DMS114 treated with DMSO at 0.1 percent for 48 hours (cell line): ENCODE measurements around the gene SKAP1.
"Not testable (repeated sequence)": the region's sequence is repeated elsewhere in the genome, so short reads cannot be mapped to it uniquely, and the experiment has no call there.

Source experiments
- DNase-seq: peaks from one replicate; lab custom pipeline; 2025; ENCODE audit not compliant: unreplicated experiment; lab: John Stamatoyannopoulos, UW

SKAP1 gene

GRCh38 chr17:48293319-48294019 lies 136.5 kb downstream of the SKAP1 start:
- no peak for DNase-seq

GRCh38 chr17:48290378-48290777 lies 139.6 kb downstream of the SKAP1 start:
- DNase-seq = no peak

GRCh38 chr17:48286917-48287316 lies 143.1 kb downstream of the SKAP1 start:
- not testable (repeated sequence) for DNase-seq

- no peak for DNase-seq
These were observed 144.4 kb downstream of the SKAP1 start for GRCh38 chr17:48285614-48286013.

GRCh38 chr17:48283907-48284306 lies 146.1 kb downstream of the SKAP1 start:
- DNase-seq = no peak

- no peak for DNase-seq
These were observed 146.6 kb downstream of the SKAP1 start for GRCh38 chr17:48283411-48283810.

GRCh38 chr17:48282303-48282702 lies 147.7 kb downstream of the SKAP1 start:
- no peak for DNase-seq

GRCh38 chr17:48278760-48279491 lies 151.1 kb downstream of the SKAP1 start:
- no peak for DNase-seq

GRCh38 chr17:48276776-48277175 lies 153.2 kb downstream of the SKAP1 start:
- DNase-seq = no peak

GRCh38 chr17:48270899-48271298 lies 159.1 kb downstream of the SKAP1 start:
- no peak for DNase-seq

GRCh38 chr17:48269209-48269608 lies 160.8 kb downstream of the SKAP1 start:
- no peak for DNase-seq

GRCh38 chr17:48263731-48264035 lies 166.3 kb downstream of the SKAP1 start:
- no peak for DNase-seq

- peak; percentile 10 for DNase-seq
These were observed 166.9 kb downstream of the SKAP1 start for GRCh38 chr17:48262982-48263730.

GRCh38 chr17:48261297-48261880 lies 168.6 kb downstream of the SKAP1 start:
- peak; percentile 3 for DNase-seq

- peak; percentile 20 for DNase-seq
These were observed 170.2 kb downstream of the SKAP1 start for GRCh38 chr17:48259694-48260291.

- DNase-seq = no peak
These were observed 171.7 kb downstream of the SKAP1 start for GRCh38 chr17:48258331-48258730.

- no peak for DNase-seq
These were observed 174.3 kb downstream of the SKAP1 start for GRCh38 chr17:48255759-48256158.

- no peak for DNase-seq
These were observed 175.1 kb downstream of the SKAP1 start for GRCh38 chr17:48254896-48255295.

GRCh38 chr17:48253975-48254374 lies 176.0 kb downstream of the SKAP1 start:
- DNase-seq = no peak

- DNase-seq = no peak
These were observed 178.1 kb downstream of the SKAP1 start for GRCh38 chr17:48251950-48252349.

- DNase-seq = no peak
These were observed 179.1 kb downstream of the SKAP1 start for GRCh38 chr17:48250949-48251348.
